GM12878 (cell line): Measurements from ENCODE around the gene MAP3K4. TPM values are rescaled to one million over a fixed set of nuclear protein-coding genes. Genes with fewer than 3 reads are reported as not detected.

ENCODE experiments used
- ATAC-seq: fragments of 200-7000 bp; cut with Tn5 transposase; 3 replicates; pipeline ENCODE4 v1.9.1; 2020; ENCODE audit warnings: mild to moderate bottlenecking, moderate library complexity
- BruUV-seq: library from RNA; stranded (reverse); fragments of 400-500 nt; replicated peaks from 2 replicates; lab custom pipeline; 2021; lab: Mats Ljungman, UMichigan
- CTCF ChIA-PET: fragments of 300-600 bp; sonication (Branson Sonifier 250); formaldehyde crosslinking; extraction: SDS; loops from one replicate; lab custom pipeline; 2021; ENCODE audit warnings: inconsistent platforms; lab: Yijun Ruan, JAX
- POLR2A ChIA-PET: fragments of 350-600 bp; formaldehyde crosslinking; extraction: SDS; loops from one replicate; lab custom pipeline; 2021; ENCODE audit warnings: inconsistent platforms; lab: Charles Lee
- RAD21 ChIA-PET: fragments of 300-600 bp; sonication (Branson Sonifier 250); formaldehyde crosslinking; loops from one replicate; lab custom pipeline; 2023; ENCODE audit warnings: antibody characterized with exemption; ENCODE audit not compliant: unreplicated experiment; lab: Charles Lee
- SMC1A ChIA-PET: fragments of 300-600 bp; sonication (Branson Sonifier 250); formaldehyde crosslinking; loops from one replicate; lab custom pipeline; 2023; ENCODE audit not compliant: unreplicated experiment, uncharacterized antibody; lab: Charles Lee
- DNase-seq: peaks from one replicate; pipeline ENCODE4 v3.0.0-alpha.2; 2011; ENCODE audit warnings: low read depth, low spot score
- FAIRE-seq: peaks from 3 replicates; lab custom pipeline; 2011; peaks lifted over from hg19 to GRCh38; lab: Jason Lieb, UNC
- H2AFZ ChIP-seq: 2 replicates; pipeline ENCODE4 v1.6.0; 2011; ENCODE audit warnings: low read depth, low read length, control low read depth; ENCODE audit not compliant: control insufficient read depth
- H3K27ac ChIP-seq: 2 replicates; pipeline ENCODE4 v1.5.1; 2011; ENCODE audit warnings: control low read depth; ENCODE audit not compliant: control insufficient read depth, insufficient read depth
- H3K27me3 ChIP-seq, 2 experiments: replicated peaks in 1 of 2; 2 replicates each; pipeline versions ENCODE4 v1.6.0 to v1.6.1; 2011; ENCODE audit warnings: low read length in 1 of 2; ENCODE audit not compliant: control insufficient read depth in 2 of 2, insufficient read depth in 2 of 2
- H3K36me3 ChIP-seq, 2 experiments: 2 replicates each; pipeline ENCODE4 v1.5.1; 2011; ENCODE audit warnings: low read length in 1 of 2; ENCODE audit not compliant: control insufficient read depth in 2 of 2, insufficient read depth in 2 of 2
- H3K4me1 ChIP-seq: 2 replicates; pipeline ENCODE4 v1.6.1; 2011; ENCODE audit warnings: mild to moderate bottlenecking, low read length, moderate library complexity, mixed read lengths; ENCODE audit not compliant: control insufficient read depth, insufficient read depth
- H3K4me2 ChIP-seq: 2 replicates; pipeline ENCODE4 v1.6.0; 2011; ENCODE audit warnings: control low read depth; ENCODE audit not compliant: control insufficient read depth, insufficient read depth
- H3K4me3 ChIP-seq: fragments of 200-600 bp; sonication (generic); 2 replicates; pipeline ENCODE4 v1.5.1; 2016
- H3K79me2 ChIP-seq: 2 replicates; pipeline ENCODE4 v1.6.0; 2011; ENCODE audit warnings: low read length; ENCODE audit not compliant: control insufficient read depth, insufficient read depth
- H3K9ac ChIP-seq: 2 replicates; pipeline ENCODE4 v1.8.0; 2011; ENCODE audit warnings: low read length, control low read depth, mixed read lengths; ENCODE audit not compliant: control insufficient read depth, insufficient read depth
- H3K9me3 ChIP-seq: replicated peaks from 3 replicates; pipeline ENCODE4 v1.5.1; 2011; ENCODE audit warnings: mild to moderate bottlenecking, low read length; ENCODE audit not compliant: control insufficient read depth, insufficient read depth
- H4K20me1 ChIP-seq: 2 replicates; pipeline ENCODE4 v1.6.0; 2011; ENCODE audit not compliant: control insufficient read depth, insufficient read depth
- DPF2 ChIP-seq: fragments of 450-650 bp; IDR thresholded peaks from 2 replicates; pipeline ENCODE4 v1.6.1; 2017; ENCODE audit warnings: mild to moderate bottlenecking
- ETV6 ChIP-seq, 2 experiments: fragments of 450-650 bp in 1 of 2; IDR thresholded peaks in 1 of 2; conservative IDR thresholded peaks in 1 of 2; 2 replicates each; pipeline ENCODE4 v1.6.1; 2014; ENCODE audit warnings: antibody characterized with exemption in 1 of 2, borderline replicate concordance in 1 of 2, low read depth in 1 of 2, mild to moderate bottlenecking in 1 of 2, moderate library complexity in 1 of 2
- FOS ChIP-seq: IDR thresholded peaks from 3 replicates; pipeline ENCODE4 v1.6.1; 2011; ENCODE audit warnings: borderline replicate concordance; ENCODE audit not compliant: insufficient read length; ENCODE audit errors: extremely low read depth
- RFX5 ChIP-seq: IDR thresholded peaks from 2 replicates; pipeline ENCODE4 v1.6.1; 2011; ENCODE audit warnings: low read depth, low read length, improper control_type of control experiment
- SIX5 ChIP-seq: IDR thresholded peaks from 2 replicates; pipeline ENCODE4 v1.6.1; 2011; ENCODE audit warnings: mild to moderate bottlenecking, low read depth, low read length, moderate library complexity; ENCODE audit not compliant: severe bottlenecking
- STAT1 ChIP-seq: fragments of 450-650 bp; conservative IDR thresholded peaks from 2 replicates; pipeline ENCODE4 v1.6.1; 2014; ENCODE audit warnings: antibody characterized with exemption, mild to moderate bottlenecking
- USF1 ChIP-seq: IDR thresholded peaks from 2 replicates; pipeline ENCODE4 v1.6.1; 2011; ENCODE audit warnings: borderline replicate concordance, low read depth, mild to moderate bottlenecking, moderate library complexity, mixed read lengths, low read length; ENCODE audit not compliant: insufficient read depth; ENCODE audit errors: extremely low read length
- ZSCAN29 ChIP-seq: fragments of 450-650 bp; IDR thresholded peaks from 2 replicates; pipeline ENCODE4 v1.6.1; 2017; ENCODE audit warnings: mild to moderate bottlenecking, moderate library complexity
- WGBS: methylation state at CpG from one replicate; pipeline ENCODE4 v1.1.6; 2016; ENCODE audit warnings: low lambda C conversion rate; ENCODE audit not compliant: insufficient replicate concordance, insufficient coverage; ENCODE audit errors: missing lambda C conversion rate; 5-methylcytosine and 5-hydroxymethylcytosine counted together
- in situ Hi-C: fragments of 300-500 bp; cut with MboI; formaldehyde crosslinking; loops from 9 replicates; pipeline ENCODE4 v1.14.3; 2018; ENCODE audit warnings: mixed read lengths
- intact Hi-C: fragments of 100-400 bp; cut with micrococcal nuclease; formaldehyde crosslinking; loops from one replicate; pipeline ENCODE4 v1.14.2; 2022; ENCODE audit not compliant: unreplicated experiment
- polyA plus RNA-seq, 11 experiments: library from polyadenylated mRNA; depleted of rRNA in 4 of 11; unstranded in 6 of 11; stranded (reverse) in 5 of 11; fragments of >200 nt; fragmentation: Nextera tagmentation in 4 of 11; fragmentation: Illumina TruSeq in 1 of 11; extraction: Ambion mirVana in 4 of 11; extraction: Trizol in 1 of 11; gene quantifications; 1 replicate in 1 of 11; 2 replicates in 10 of 11; pipeline versions ENCODE4 v1.2.1 to v1.2.3, GENCODE V29; 2011 to 2016; ENCODE audit warnings: inconsistent platforms in 2 of 11, missing spikeins in 2 of 11, low read depth in 1 of 11
- total RNA-seq, 4 experiments: library from RNA; depleted of rRNA in 3 of 4; stranded (reverse); fragments of >200 nt in 3 of 4; fragmentation: Illumina TruSeq in 1 of 4; extraction: Trizol in 1 of 4; gene quantifications; 2 replicates each; pipeline versions ENCODE4 v1.2.1 to v1.2.3, GENCODE V29; 2013 to 2021

Gene MAP3K4
- total and polyA plus RNA-seq, 10 of the 15 experiments (the other 5 are each of a cell fraction or from before 2014, with no cell fraction given), result 14.0 to 44.5 (median 23.1) TPM

GRCh38 chr6:161150136-161150535 lies 158.6 kb downstream of the MAP3K4 start (continued):
- TF ChIP-seq USF1 (no peak), ZSCAN29 (no peak), FOS (no peak), STAT1 (no peak)

GRCh38 chr6:161150566-161150965 lies 159.0 kb downstream of the MAP3K4 start:
- in situ Hi-C loops, result no loop called here
- Histone ChIP-seq H2AFZ (no peak overlapping the region), H3K36me3 (no peaks in the 10 kb centered on the region), H3K4me3 (no peak overlapping the region), H3K9me3 (no peaks in the 10 kb centered on the region), H3K9ac (no peak overlapping the region), H4K20me1 (no peaks in the 10 kb centered on the region; the same call in 1 of the 2 replicates), H3K27ac (no peak overlapping the region), H3K4me2 (no peak overlapping the region), H3K27me3 (no peaks in the 10 kb centered on the region), H3K79me2 (no peaks in the 10 kb centered on the region), H3K4me1 (no peaks in the 10 kb centered on the region)
- SMC1A ChIA-PET, result interaction anchor here (1.2 kb wide), 1 partner anchor 221 kb away, joined by 4 read pairs; no protein-coding TSS in a partner anchor
- CTCF ChIA-PET, result interaction anchor here (0.6 to 1.2 kb wide), 2 partner anchors 157 to 474 kb away, joined by 3 read pairs; no protein-coding TSS in a partner anchor
- no peak for ATAC-seq
- DNase-seq, result no peak
- TF ChIP-seq ETV6 (conservative IDR thresholded peaks at IDR 0.05 in 1 of 2, IDR thresholded peaks at IDR 0.05 in 1 of 2; ENCODE audit: borderline replicate concordance in 1 of 2, low read depth in 1 of 2) (no peak), DPF2 (no peak), RFX5 (no peak), SIX5 (no peak)
- no peak for FAIRE-seq
- intact Hi-C loops, result loop anchor here (5.0 kb wide), 1 partner anchor 222 kb away; no protein-coding TSS in a partner anchor
- RAD21 ChIA-PET, result no interaction called here
- 59% methylated on average over 8 of the region's 8 CpGs for WGBS
- POLR2A ChIA-PET, result no interaction called here
- BruUV-seq, result no TSS peak
